Coronary artery (tissue), 2 donors: Measurements from ENCODE around the gene LSM12.

ENCODE experiments used
- DNase-seq: peaks from one replicate; pipeline ENCODE4 v3.0.0-alpha.2; 2017; ENCODE audit warnings: low spot score
- H3K27ac ChIP-seq, 2 donors: fragments of 200-600 bp; sonication (generic); one replicate each; pipeline ENCODE4 v1.5.1; 2016 to 2019
- H3K4me3 ChIP-seq: fragments of 200-600 bp; sonication (generic); 2 replicates; pipeline ENCODE4 v1.5.1; 2016; ENCODE audit warnings: mild to moderate bottlenecking, moderate library complexity
- CTCF ChIP-seq: fragments of 200-600 bp; sonication (generic); IDR thresholded peaks from one replicate; pipeline ENCODE4 v1.5.1; 2019; ENCODE audit warnings: antibody characterized with exemption

LSM12 gene

GRCh38 chr17:44081681-44082080, 15.2 kb upstream of the LSM12 start:
- no peak for DNase-seq

GRCh38 chr17:44079877-44080821, 13.7 kb upstream of the LSM12 start:
- DNase-seq, result no peak

More at GRCh38 chr17:44081681-44082080, 15.2 kb upstream of the LSM12 start:
- no peak overlapping the region for H3K27ac ChIP-seq
- H3K4me3 ChIP-seq, result no peak overlapping the region
- TF ChIP-seq CTCF, result no peak

GRCh38 chr17:44078412-44078811, 11.9 kb upstream of the LSM12 start:
- Histone ChIP-seq H3K4me3 (no peak overlapping the region), H3K27ac (peak overlapping the region in 1 of 2 donors; percentile 31)
- no peak for TF ChIP-seq CTCF
- DNase-seq, result no peak

More at GRCh38 chr17:44079877-44080821, 13.7 kb upstream of the LSM12 start:
- Histone ChIP-seq H3K27ac (peak overlapping the region in 1 of 2 donors; percentile 17), H3K4me3 (no peak overlapping the region)
- no peak for TF ChIP-seq CTCF

- TF ChIP-seq CTCF, result no peak
- Histone ChIP-seq H3K27ac (peak overlapping the region in 1 of 2 donors; percentile 31), H3K4me3 (no peak overlapping the region)
- no peak for DNase-seq
These were observed 11.1 kb upstream of the LSM12 start for GRCh38 chr17:44077595-44077909.

- peak overlapping the region in 1 of 2 donors; percentile 31 for H3K27ac ChIP-seq
- H3K4me3 ChIP-seq, result no peak overlapping the region
- no peak for TF ChIP-seq CTCF
- DNase-seq, result no peak
These were observed 10.5 kb upstream of the LSM12 start for GRCh38 chr17:44076716-44077594.

GRCh38 chr17:44075598-44076293, 9.3 kb upstream of the LSM12 start:
- no peak for TF ChIP-seq CTCF
- peak overlapping the region in 1 of 2 donors; percentile 6 for H3K27ac ChIP-seq
- DNase-seq, result no peak
- no peak overlapping the region for H3K4me3 ChIP-seq
